HG02943 (cell line): ENCODE data around the gene AP3M1.
"Not testable (repeated sequence)": the region's sequence is repeated elsewhere in the genome, so short reads cannot be mapped to it uniquely, and the experiment has no call there.

Source experiments
- ATAC-seq: cut with Tn5 transposase; IDR thresholded peaks from one replicate; pipeline ENCODE4 v1.9.1; 2021; ENCODE audit warnings: mild to moderate bottlenecking, low read depth, moderate library complexity; ENCODE audit not compliant: unreplicated experiment

Gene AP3M1

DNA sequence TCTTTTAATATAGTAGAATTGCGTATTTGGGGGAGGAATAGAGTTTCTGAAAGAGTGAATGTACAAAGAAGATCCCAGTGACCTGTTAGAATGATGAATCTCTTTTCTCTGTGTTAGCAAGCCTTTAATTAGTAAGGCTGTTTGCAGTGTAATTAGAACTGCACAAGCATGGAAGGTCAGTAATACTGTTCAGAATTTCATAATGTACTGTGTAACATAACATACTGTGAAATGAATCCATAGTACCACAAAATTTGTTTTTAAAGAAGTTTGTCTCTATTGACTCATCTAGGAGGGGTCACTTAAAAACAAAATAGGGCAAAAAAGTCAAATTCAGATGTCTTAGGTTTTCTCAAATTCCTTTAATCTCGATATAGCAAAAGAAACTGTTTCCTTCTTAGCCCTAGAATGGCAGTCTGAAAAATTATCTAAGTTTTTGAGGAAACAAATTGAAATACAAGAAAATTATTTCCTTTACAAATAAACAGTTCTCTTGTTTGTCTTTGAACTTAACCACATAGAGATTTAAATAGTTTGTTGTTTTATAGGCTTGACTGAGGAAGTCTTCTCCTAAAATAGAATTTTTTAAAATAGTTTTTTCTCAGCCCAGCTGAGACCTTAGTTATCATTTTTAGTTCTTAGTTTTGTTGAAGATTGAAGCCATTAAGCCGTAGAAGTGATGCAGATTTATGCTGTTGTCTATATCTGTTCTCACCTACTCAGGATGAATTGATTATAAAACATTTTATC, 12.9 kb upstream of the AP3M1 start:
- ATAC-seq, result no peak

DNA sequence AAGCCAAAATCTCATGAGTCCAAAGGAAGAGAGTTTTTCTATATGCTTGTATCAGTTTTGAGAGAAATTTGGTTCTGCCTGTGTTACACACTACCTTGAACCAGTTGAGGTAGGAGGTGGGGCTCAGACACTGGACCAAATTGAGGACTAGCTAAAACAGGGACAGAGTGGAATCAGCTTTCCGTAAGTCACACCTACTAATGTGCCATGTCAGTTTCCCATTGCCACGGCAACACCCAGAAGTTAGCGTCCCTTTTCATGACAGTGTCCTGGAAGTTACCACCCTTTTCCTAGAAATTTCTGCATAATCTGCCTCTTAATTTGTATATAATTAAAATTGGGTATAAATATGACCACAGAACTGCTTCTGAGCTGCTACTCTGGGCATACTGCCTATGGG, 9.4 kb upstream of the AP3M1 start:
- no peak for ATAC-seq

DNA sequence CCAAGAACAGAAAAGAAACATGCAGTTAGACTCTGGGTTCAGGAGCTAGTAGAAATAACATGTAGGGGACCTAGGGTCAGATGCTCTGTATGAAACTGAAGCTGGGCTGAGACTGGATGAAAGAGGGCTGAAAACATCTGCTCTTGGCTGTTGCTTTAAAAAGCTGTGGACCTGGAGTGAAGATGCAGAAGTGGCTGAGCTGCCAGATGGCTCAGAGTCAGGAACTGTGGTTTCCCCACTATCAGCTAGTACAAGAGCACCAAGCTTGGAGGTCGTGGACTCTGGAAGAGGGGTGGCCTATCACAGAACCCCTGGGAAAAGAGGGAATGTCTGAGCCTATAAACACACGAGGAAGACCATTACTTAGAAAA, 6.3 kb upstream of the AP3M1 start:
- no peak for ATAC-seq

DNA sequence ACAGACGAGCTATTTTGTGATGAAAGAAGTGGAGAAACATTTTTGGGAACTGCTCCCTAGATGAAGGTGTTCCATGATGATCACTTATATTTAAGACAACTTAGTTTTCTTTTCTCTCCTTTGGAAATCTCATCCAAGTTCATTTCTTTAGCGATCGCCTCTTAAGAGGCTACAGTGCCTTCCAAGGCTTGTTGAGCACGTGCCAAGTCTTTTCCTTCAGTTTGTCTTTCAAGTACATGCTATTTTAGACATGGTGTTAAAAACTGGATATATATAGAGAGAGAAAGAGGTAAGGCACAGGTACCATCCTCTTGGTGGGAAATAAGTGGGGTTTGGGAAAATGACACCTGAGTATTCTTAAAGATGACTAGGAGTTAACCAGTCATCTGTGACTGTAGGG, 3.0 kb upstream of the AP3M1 start:
- ATAC-seq, result no peak

DNA sequence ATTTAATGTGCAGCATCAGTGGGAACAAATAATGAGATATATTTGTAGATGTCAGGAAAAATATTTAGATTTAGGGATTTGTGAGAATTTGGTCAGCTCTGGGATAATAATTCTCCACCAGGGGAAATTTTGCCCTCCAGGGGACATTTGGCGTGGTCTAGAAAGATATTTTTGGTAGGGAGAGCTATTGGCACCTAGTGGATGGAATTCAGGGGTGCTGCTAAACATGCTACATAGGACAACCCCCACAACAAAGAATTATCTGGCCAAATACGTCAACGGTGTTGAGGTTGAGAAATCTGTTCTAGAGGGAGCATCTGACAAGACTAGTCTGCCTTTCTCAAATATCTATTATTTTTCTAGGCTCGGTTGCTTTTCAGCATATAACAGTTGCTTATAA, 2.5 kb upstream of the AP3M1 start:
- no peak for ATAC-seq

DNA sequence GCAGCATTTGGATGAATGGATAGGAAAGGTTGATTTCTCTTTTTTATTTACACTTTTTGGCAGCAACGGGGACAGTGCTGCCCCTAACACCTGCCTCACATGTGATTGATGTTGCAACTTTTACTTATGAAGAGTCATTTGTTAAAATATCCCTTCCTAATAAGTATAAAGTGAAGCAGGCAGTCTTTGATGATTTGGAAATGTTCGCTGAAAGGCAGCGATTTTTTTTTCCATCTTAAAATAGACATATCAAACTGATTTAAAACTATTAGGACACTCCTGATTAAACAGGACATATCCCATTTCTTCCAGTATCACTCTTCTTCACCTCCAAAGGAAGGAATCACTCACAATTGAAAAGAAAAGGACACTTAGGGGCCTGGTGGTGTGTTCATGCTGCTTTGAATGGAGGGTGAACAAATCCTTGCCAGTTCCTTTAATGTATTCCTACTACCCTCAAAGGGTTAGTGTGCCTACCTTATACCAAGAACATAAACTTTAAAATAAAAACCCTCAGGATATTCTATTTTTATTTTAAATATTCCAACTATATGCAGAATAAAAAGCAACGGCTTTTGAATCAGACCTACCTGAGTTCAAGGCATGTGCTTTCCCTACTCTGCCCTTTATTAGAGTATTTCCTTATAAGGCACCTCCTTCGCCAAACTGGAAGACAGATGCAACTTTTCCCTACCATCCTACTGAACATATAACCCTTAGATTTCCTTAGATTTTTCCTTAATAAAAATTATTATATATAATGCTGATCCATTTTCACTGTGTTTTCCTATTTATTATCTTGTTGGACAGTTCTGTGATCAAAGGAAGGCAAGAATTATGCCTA, 1.5 kb upstream of the AP3M1 start:
- ATAC-seq, result no peak

DNA sequence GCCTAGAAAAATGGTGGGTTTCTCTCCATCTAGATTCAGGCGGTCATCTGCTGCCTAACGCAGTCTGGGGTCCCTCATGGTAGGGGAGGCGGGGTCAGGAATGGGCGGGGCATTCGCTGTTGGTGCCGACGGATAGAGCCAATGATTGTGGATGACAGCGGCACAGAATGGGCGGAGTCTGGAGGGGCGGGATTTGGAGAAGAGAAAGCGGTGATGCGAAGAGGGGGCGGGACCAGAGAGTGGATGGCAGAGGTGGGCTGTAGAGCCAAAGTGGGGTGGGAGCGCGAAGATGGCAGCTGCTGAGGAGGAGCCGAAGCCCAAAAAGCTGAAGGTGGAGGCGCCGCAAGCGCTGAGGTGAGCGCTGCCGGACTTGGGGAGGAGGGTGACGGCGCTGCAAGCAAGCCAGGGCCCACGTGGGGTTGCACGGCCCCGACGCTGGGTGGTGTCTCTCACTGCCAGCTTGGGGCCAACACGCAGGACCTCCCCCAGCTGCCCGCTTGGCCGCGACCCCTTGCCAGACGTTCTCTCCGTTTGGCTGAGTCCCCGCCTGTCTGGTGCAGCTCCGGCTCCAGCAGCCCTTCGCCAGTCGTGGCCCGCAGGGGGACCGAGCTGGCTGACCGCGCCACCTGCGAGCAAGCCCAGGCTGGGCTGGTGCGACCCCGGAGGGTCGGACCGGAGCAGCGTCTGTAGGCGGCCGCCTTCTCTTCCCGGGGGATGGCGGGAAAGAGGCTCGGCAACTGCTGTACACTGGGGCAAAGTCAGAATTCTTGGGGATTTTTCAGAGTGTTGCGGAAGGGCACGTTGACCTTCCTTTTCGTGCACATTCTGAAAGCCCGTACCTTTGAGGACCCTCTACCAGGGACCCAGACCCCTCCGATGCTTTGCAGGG, 606 bp upstream of the AP3M1 start, which contains the start of gene ADK:
Gene ADK, plus strand, starts transcription at position 232 of the 889 bp plus-strand sequence. Its CDS starts 58 bp downstream, at position 290.
- ATAC-seq, result peak; percentile 74

DNA sequence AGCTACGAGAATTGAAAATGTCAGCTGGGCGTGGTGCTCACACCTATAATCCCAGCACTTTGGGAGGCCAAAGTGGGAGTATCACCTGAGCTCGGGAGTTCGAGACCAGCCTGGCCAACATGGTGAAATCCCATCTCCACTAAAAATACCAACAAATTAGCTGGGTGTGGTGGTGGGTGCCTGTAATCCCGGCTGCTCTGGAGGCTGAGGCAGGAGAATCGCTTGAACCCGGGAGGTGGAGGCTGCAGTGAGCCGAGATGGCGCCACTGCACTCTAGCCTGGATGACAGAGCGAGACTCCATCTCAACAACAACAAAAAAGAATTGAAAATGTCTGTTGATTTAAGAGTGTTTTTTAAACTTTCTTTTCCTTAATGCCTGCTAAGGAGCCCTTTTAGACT, 3.6 kb downstream of the AP3M1 start:
- not testable (repeated sequence) for ATAC-seq

DNA sequence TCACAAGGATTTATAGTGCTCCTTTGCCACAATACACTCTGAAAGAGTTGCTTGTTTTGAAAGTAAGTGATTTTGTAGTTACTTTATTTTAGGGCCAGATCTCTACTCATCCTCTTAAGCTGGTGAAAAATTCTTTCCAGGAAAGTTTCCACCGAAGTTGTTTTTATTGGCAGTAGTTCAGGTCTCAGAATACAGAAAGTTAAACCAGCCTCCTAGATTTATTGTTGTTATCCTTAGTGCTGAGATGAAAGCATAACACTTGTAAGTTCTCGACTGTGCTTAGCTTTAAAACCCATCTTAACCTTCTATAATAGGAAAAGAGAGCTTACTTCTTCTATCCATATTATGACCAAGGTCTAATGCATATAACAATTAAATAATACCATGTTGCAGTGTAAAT, 5.5 kb downstream of the AP3M1 start:
- no peak for ATAC-seq

DNA sequence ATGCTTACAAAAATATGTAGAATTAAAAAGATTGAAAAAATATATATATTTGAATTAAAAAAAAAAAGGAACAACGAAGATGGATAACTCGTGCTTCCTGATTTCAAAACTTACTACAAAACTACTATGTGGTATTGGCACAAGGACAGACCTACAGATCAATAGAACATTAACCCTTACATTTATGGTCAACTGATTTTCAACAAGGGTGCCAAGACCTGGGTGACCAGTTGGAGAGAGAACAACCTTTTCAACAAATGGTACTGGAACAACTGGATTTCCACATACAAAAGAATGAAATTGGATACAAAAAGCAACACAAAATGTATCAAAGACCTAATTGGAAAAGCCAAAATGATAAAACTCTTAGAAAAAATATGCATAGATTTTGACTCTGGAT, 10.1 kb downstream of the AP3M1 start:
- ATAC-seq, result no peak

DNA sequence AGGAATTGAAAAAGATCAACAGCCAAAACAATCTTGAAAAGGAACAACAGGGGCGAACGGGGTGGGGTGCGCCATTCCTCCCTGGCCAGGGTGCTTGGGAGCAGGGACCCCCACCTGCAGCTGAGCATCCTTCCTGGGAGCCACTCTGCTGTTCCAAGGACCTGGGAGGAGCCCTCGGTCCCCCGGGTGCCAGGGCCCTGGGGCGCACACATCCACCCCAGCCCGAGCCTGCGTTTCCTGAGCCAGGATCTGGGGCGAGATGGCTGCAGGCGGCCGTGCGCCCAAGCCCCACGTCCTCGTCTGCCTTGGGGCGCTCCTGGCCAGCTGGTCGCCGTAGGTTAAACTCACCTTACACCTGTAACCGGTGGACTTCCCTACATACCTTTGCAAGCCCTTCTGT, 10.6 kb downstream of the AP3M1 start:
- no peak for ATAC-seq

DNA sequence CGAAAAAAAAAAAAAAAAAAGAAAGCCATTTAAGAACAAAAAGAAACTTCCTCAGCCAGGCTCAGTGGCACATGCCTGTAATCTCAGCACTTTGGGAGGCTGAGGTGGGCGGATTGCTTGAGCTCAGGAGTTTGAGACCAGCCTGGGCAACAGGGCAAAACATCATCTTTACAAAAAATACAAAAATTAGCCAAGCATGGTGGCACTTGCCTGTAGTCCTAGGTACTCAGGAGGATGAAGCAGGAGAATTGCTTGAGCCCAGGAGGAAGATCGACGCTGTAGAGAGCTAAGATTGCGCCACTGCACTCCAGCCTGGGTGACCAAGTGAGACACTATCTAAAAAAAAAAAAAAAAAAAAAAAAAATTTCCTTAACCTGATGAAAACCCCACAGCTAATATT, 12.0 kb downstream of the AP3M1 start:
- ATAC-seq, result not testable (repeated sequence)

DNA sequence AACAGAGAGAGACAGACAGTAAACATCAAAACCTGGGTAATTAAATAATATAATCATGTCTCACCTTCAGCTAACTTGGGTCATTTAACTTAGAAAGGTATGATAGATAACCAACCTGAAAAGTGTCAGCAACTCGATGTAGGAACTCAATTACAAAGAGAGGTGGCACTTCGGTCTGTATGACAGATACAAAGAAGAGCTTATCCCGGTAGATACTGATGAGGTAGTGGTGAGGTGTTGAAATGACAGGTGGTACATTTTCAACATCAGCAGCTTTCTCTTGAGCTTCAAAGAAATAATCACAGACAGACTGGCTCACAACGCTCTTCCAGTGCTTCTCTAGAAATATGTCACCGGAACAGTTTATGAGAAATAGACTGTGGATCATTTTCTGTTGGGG, 12.6 kb downstream of the AP3M1 start:
- ATAC-seq, result no peak

DNA sequence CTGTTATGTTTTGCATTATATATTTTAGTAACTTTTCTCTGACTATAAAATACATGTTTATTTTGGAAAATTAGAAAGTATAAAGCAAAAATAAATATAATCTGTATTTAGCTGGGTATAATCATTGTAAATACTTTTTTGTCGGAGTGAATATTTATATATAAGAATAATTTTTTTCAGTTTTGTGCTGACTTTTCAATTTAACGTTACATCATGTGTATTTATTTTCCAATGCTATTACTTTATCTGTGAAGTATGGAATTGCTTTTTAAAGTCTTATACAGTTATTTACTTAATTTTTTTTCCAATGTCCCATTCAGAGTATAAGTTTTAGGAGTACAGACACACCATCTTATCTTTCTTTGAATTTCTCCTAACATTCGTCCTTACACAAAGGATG, 15.2 kb downstream of the AP3M1 start:
- no peak for ATAC-seq

DNA sequence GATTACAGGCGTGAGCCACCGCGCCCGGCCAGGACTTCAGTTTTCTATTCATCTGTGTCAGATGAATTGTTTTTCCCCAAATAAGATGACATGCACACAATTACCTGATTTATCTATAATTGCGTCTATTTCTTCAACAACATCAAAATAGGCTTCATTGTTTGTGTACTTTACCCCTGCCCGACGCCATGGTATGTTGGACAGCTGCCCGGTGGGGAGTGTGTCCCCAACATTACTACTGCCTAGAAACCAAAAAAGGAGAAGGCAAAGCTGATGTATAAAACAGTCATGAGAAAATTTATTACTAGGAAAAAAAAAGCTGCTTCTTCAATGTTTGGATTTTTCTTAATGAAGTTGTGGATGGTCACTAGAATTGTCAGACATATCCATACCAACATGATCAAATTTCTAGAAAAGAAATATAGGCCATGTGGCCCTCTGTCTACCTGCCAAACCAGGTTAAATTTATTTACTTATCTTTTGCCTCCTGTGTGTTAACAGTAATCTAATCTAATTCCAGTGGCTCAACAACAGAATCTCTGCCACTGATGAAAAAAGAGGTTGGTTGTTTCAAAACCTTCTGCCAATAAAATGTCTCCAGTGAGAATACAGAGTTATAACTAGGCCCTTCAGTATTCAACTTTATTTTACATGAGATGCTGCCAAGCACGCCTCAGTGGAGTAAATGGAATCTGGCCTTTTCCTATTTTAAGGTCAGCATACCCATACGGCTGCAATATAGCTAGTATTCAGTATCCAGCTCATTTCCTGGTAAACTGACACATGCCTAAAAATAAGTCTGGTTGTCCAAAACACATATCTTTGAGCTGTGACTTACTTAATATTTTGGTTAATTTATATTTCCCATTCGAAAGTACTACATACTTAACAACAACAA, 16.5 kb downstream of the AP3M1 start:
- ATAC-seq, result no peak

DNA sequence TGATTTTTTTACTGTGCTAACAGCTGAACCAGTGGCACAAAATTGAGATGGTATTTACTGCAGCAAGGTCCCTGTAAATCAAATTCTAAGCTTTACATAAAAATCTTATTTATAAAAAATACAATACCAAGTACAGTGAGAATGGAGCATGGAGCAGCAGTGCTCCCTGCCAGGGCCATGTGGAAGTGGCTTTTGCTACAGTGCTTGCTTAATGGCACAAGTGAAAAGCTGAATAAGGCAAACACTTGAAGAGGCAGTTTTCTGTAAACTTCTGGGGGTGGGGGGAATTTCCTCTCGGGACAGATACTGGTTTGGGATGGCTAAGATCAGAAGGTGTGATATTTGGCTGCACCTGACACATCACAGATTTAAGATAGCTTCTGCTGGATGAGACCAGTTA, 27.5 kb downstream of the AP3M1 start:
- no peak for ATAC-seq

DNA sequence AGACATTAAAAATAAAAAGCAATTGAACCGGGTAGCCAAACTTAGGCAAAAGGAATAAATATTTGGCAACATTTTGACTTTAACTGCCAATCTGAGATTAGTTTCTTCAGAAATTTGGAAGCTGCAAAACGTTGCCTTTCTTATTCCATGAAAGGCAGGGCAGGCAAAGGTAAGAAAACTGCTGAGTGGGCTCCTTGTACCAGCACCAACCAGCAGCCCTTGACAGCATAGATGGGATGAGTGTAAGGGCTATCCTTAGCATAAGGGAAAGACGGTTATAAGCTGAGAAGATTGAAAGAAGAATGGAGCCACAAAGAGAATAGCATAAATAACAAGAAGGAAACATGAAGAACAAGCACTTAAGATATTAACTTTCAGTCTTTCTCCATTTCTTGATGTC, 28.6 kb downstream of the AP3M1 start:
- no peak for ATAC-seq

DNA sequence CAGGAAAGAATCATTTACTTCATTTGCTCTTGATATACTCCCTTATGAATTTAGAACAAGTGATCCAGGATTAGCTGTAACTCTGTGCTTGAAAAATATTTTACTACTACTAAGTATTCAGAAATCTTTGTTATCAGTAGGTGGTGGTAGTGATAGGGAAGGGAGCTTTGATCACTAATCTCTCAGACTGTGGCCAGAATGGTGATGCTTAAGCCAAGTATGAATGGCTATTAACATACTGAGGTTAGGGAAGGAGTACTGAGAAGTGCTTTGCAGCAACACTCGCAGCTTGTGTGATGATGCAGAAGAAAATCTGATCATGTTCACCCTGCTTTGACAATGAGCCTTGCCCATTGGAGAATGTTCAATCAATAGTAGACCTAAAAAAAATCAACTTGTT, 29.3 kb downstream of the AP3M1 start:
- ATAC-seq, result no peak

DNA sequence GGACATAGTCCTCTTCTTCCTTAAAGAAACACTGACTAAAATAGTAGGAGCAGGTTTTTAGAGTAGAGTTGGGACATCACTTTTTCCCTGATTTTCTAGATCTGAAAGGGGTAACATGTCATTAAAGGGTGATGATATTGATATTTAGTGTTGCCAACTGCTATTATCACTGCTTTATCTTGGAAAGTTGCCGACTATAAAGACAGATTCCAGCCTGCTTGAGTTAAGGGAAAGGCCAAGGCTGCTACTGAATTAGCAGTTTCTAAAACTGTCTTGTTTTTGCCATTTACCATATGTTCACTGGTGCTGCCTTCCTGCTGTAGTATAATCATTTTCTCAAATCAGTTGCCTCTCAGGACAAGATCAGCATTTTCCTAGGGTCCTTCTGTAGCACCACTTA, 29.7 kb downstream of the AP3M1 start:
- ATAC-seq, result no peak

DNA sequence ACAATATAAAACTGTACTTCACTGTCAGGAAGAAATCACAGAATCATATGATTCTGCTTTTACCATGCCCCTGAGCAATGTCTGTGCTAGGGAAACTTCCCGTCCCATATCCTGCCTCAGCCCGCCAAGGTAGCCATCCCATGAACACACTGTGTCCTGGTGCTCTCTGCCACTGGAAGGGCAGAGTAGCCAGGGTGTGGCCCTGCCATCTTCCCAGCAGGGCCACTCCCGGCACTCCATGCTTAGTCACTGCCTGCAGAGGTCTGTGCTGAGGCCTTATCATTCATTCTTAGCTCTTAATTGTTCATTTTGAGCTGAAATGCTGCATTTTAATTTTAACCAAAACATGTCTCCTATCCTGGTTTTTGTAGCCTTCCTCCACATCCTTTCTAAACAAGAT, 31.8 kb downstream of the AP3M1 start:
- no peak for ATAC-seq
